Measurements from ENCODE around the gene PLEKHH2.

GRCh38 chr2:43749583-43749982 is 112.5 kb downstream of the PLEKHH2 start:
- TF ChIP-seq CTCF (IDR thresholded peaks at IDR 0.05; ENCODE audit: insufficient read depth, low read depth, low read length) (no peak), EZH2 (IDR thresholded peaks at IDR 0.05; ENCODE audit: insufficient read depth, low read length) (no peak)

All from astrocyte (in vitro differentiated cells and primary cell).